Liver (tissue), 3 donors: ENCODE results near the gene DDX42.

Source experiments
- EGR1 ChIP-seq, 2 donors: IDR thresholded peaks; 2 replicates each; pipeline ENCODE4 v1.6.1; 2016 to 2018; ENCODE audit warnings: antibody characterized with exemption in 2 of 2, low read depth in 2 of 2
- JUND ChIP-seq, 2 donors: IDR thresholded peaks; 2 replicates each; pipeline ENCODE4 v1.6.1; 2016; ENCODE audit warnings: antibody characterized with exemption in 2 of 2
- RAD21 ChIP-seq, 2 donors: IDR thresholded peaks; 2 replicates each; pipeline ENCODE4 v1.6.1; 2016; ENCODE audit warnings: antibody characterized with exemption in 2 of 2, mild to moderate bottlenecking in 2 of 2
- SP1 ChIP-seq: IDR thresholded peaks from 2 replicates; pipeline ENCODE4 v1.6.1; 2018; ENCODE audit warnings: antibody characterized with exemption, mild to moderate bottlenecking
- TAF1 ChIP-seq: conservative IDR thresholded peaks from 2 replicates; pipeline ENCODE4 v1.6.1; 2016; ENCODE audit warnings: antibody characterized with exemption, mild to moderate bottlenecking
- YY1 ChIP-seq: IDR thresholded peaks from 2 replicates; pipeline ENCODE4 v1.6.1; 2016; ENCODE audit warnings: antibody characterized with exemption, mild to moderate bottlenecking
- TF ChIP-seq, protein P1 (sequence below): fragments of 150-350 bp; IDR thresholded peaks from 2 replicates; pipeline ENCODE4 v1.5.1; 2017; ENCODE audit warnings: improper control_type of control experiment, low read depth, low read length; ENCODE audit not compliant: missing input control
- TF ChIP-seq, protein P2 (sequence below): IDR thresholded peaks from 2 replicates; pipeline ENCODE4 v1.6.1; 2016; ENCODE audit warnings: antibody characterized with exemption, mild to moderate bottlenecking
- TF ChIP-seq, protein P3 (sequence below): IDR thresholded peaks from 2 replicates; pipeline ENCODE4 v1.6.1; 2016; ENCODE audit warnings: antibody characterized with exemption
- TF ChIP-seq, protein P4 (sequence below): IDR thresholded peaks from 2 replicates; pipeline ENCODE4 v1.6.1; 2016; ENCODE audit warnings: antibody characterized with exemption
- donor health status: healthy.
- donor health status: healthy.

DNA sequence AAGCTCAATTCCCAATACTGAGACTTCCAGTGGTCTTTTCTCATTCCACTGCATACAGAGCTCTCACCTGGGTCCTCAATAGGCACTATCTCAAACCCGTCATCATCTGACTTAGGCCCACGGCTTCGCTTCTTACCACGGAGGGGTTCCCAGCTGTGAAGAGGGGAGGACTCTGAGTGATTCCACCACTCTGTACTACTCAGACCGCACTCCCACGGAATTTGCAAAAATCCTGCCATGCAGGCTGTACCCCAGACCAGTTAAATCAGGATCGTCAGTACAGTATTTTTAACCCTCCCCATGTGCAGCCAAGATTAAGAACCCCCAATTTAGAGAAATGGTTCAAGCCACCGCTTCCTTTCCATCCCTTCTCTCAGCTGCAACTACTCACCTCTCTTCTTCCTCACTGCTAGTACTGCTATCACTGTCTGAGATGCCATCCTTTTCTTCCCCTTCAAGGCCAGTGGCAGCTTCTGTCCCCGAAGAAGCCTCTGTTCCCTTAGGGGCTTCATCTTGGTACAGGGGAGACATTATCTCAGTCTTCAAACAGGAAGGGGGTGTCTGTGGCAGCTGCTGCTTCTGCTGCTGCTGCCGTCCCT, 47.1 kb downstream of the DDX42 start:
- TF ChIP-seq, protein P1, sequence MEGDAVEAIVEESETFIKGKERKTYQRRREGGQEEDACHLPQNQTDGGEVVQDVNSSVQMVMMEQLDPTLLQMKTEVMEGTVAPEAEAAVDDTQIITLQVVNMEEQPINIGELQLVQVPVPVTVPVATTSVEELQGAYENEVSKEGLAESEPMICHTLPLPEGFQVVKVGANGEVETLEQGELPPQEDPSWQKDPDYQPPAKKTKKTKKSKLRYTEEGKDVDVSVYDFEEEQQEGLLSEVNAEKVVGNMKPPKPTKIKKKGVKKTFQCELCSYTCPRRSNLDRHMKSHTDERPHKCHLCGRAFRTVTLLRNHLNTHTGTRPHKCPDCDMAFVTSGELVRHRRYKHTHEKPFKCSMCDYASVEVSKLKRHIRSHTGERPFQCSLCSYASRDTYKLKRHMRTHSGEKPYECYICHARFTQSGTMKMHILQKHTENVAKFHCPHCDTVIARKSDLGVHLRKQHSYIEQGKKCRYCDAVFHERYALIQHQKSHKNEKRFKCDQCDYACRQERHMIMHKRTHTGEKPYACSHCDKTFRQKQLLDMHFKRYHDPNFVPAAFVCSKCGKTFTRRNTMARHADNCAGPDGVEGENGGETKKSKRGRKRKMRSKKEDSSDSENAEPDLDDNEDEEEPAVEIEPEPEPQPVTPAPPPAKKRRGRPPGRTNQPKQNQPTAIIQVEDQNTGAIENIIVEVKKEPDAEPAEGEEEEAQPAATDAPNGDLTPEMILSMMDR: no peak
- TF ChIP-seq YY1 (no peak), JUND (IDR thresholded peaks at IDR 0.05) (no peak), RAD21 (IDR thresholded peaks at IDR 0.05) (no peak), EGR1 (IDR thresholded peaks at IDR 0.05; ENCODE audit: low read depth in 2 of 2) (no peak), TAF1 (no peak), SP1 (no peak)
- TF ChIP-seq, protein P2, sequence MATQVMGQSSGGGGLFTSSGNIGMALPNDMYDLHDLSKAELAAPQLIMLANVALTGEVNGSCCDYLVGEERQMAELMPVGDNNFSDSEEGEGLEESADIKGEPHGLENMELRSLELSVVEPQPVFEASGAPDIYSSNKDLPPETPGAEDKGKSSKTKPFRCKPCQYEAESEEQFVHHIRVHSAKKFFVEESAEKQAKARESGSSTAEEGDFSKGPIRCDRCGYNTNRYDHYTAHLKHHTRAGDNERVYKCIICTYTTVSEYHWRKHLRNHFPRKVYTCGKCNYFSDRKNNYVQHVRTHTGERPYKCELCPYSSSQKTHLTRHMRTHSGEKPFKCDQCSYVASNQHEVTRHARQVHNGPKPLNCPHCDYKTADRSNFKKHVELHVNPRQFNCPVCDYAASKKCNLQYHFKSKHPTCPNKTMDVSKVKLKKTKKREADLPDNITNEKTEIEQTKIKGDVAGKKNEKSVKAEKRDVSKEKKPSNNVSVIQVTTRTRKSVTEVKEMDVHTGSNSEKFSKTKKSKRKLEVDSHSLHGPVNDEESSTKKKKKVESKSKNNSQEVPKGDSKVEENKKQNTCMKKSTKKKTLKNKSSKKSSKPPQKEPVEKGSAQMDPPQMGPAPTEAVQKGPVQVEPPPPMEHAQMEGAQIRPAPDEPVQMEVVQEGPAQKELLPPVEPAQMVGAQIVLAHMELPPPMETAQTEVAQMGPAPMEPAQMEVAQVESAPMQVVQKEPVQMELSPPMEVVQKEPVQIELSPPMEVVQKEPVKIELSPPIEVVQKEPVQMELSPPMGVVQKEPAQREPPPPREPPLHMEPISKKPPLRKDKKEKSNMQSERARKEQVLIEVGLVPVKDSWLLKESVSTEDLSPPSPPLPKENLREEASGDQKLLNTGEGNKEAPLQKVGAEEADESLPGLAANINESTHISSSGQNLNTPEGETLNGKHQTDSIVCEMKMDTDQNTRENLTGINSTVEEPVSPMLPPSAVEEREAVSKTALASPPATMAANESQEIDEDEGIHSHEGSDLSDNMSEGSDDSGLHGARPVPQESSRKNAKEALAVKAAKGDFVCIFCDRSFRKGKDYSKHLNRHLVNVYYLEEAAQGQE: no peak
- TF ChIP-seq, protein P3, sequence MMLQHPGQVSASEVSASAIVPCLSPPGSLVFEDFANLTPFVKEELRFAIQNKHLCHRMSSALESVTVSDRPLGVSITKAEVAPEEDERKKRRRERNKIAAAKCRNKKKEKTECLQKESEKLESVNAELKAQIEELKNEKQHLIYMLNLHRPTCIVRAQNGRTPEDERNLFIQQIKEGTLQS: no peak
- TF ChIP-seq, protein P4, sequence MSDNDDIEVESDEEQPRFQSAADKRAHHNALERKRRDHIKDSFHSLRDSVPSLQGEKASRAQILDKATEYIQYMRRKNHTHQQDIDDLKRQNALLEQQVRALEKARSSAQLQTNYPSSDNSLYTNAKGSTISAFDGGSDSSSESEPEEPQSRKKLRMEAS: no peak
